ENCODE results near the gene ATP6V1C2. TPM values are rescaled to one million over a fixed set of nuclear protein-coding genes. Genes with fewer than 3 reads are reported as not detected.

ATP6V1C2 gene
- polyA plus RNA-seq, 2 of the 4 experiments (the other 2 are of a cell fraction) = 0.08 to 0.14 TPM

- no peak for FAIRE-seq
Measured at GRCh38 chr2:10828346-10828745, 106.9 kb downstream of the ATP6V1C2 start.

GRCh38 chr2:10829299-10829698, 107.9 kb downstream of the ATP6V1C2 start:
- Histone ChIP-seq H3K9me3 (peaks cover 4% of the 10 kb centered on the region; the same call in 1 of the 3 replicates), H3K4me3 (no peak overlapping the region), H3K4me1 (no peaks in the 10 kb centered on the region), H3K27ac (no peak overlapping the region), H3K4me2 (no peak overlapping the region)
- TF ChIP-seq BHLHE40 (IDR thresholded peaks at IDR 0.05; ENCODE audit: low read depth, low read length) (no peak), HES2 (IDR thresholded peaks at IDR 0.05) (no peak), EHMT2 (IDR thresholded peaks at IDR 0.05; ENCODE audit: low read depth) (no peak), RCOR1 (IDR thresholded peaks at IDR 0.05; ENCODE audit: low read depth, low read length) (no peak), HOXB5 (CRISPR knock-in tag; IDR thresholded peaks at IDR 0.05) (no peak), MAZ (IDR thresholded peaks at IDR 0.05; ENCODE audit: borderline replicate concordance, low read depth, low read length) (no peak), ZNF302 (CRISPR knock-in tag; IDR thresholded peaks at IDR 0.05) (no peak), TP53 (CRISPR knock-in tag; IDR thresholded peaks at IDR 0.05) (no peak), PHF8 (IDR thresholded peaks at IDR 0.05; ENCODE audit: borderline replicate concordance, low read depth) (no peak)
- ChIA-PET POLR2A (no interaction called here), CTCF (interaction anchor here (1.0 to 11.6 kb wide), 9 partner anchors 9 to 754 kb away, joined by 3 to 1025 read pairs (median 6); partner anchors contain the start of gene KCNF1)
- FAIRE-seq (no peak), DNase-seq (ENCODE audit: low read depth in 1 of 2, low spot score in 1 of 2) (no peak), ATAC-seq (no peak)
- 91% methylated on average over 3 of the region's 3 CpGs for WGBS (ENCODE audit: missing lambda C conversion rate)

More at GRCh38 chr2:10828346-10828745, 106.9 kb downstream of the ATP6V1C2 start:
- no peaks in the 10 kb centered on the region for H3K4me1 ChIP-seq
- H3K4me3 ChIP-seq = no peak overlapping the region
- H3K4me2 ChIP-seq = no peak overlapping the region
- ChIA-PET POLR2A (no interaction called here), CTCF (interaction anchor here (1.0 to 11.6 kb wide), 6 partner anchors 10 to 755 kb away, joined by 3 to 1025 read pairs (median 30); a partner anchor contains a TSS)
- TF ChIP-seq CEBPB (IDR thresholded peaks at IDR 0.05) = no peak
- ATAC-seq = no peak
- peaks cover 5% of the 10 kb centered on the region; the same call in 1 of the 3 replicates for H3K9me3 ChIP-seq
- no peak overlapping the region for H3K27ac ChIP-seq
- WGBS (ENCODE audit: missing lambda C conversion rate) = 63% methylated on average over 9 of the region's 11 CpGs
- DNase-seq (ENCODE audit: low read depth in 1 of 2, low spot score in 1 of 2) = no peak

GRCh38 chr2:10830203-10830602, 108.8 kb downstream of the ATP6V1C2 start:
- no peak for DNase-seq (ENCODE audit: low read depth in 1 of 2, low spot score in 1 of 2)
- WGBS (ENCODE audit: missing lambda C conversion rate) = 82% methylated on average over 6 of the region's 8 CpGs
- ATAC-seq = no peak
- no peak for FAIRE-seq
- ChIA-PET CTCF (interaction anchor here (0.9 to 11.6 kb wide), 14 partner anchors 12 to 753 kb away, joined by 3 to 1025 read pairs (median 3); partner anchors contain the start of gene KCNF1), POLR2A (no interaction called here)
- TF ChIP-seq EHMT2 (IDR thresholded peaks at IDR 0.05; ENCODE audit: low read depth) (no peak), HES2 (IDR thresholded peaks at IDR 0.05) (no peak), FOSB (CRISPR knock-in tag; IDR thresholded peaks at IDR 0.05) (no peak), CHD4 (IDR thresholded peaks at IDR 0.05; ENCODE audit: borderline replicate concordance) (no peak), MAFK (IDR thresholded peaks at IDR 0.05; ENCODE audit: partially characterized antibody) (no peak), ZNF302 (CRISPR knock-in tag; IDR thresholded peaks at IDR 0.05) (no peak), JUN (IDR thresholded peaks at IDR 0.05) (no peak), MAX (IDR thresholded peaks at IDR 0.05) (no peak), CBX8 (IDR thresholded peaks at IDR 0.05) (no peak), ESRRA (IDR thresholded peaks at IDR 0.05; ENCODE audit: borderline replicate concordance, low read length) (no peak), HOXB13 (CRISPR knock-in tag; IDR thresholded peaks at IDR 0.05; ENCODE audit: low read depth) (no peak), NR3C1 (IDR thresholded peaks at IDR 0.05) (no peak)
- TF ChIP-seq, protein P1, sequence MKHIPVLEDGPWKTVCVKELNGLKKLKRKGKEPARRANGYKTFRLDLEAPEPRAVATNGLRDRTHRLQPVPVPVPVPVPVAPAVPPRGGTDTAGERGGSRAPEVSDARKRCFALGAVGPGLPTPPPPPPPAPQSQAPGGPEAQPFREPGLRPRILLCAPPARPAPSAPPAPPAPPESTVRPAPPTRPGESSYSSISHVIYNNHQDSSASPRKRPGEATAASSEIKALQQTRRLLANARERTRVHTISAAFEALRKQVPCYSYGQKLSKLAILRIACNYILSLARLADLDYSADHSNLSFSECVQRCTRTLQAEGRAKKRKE (CRISPR knock-in tag; IDR thresholded peaks at IDR 0.05; ENCODE audit: low read depth) = no peak
- no peaks in the 10 kb centered on the region for H3K4me1 ChIP-seq
- H3K4me2 ChIP-seq = no peak overlapping the region
- H3K4me3 ChIP-seq = no peak overlapping the region
- H3K9me3 ChIP-seq = peaks cover 3% of the 10 kb centered on the region; the same call in 1 of the 3 replicates
- no peak overlapping the region for H3K27ac ChIP-seq
